CD4-positive, alpha-beta T cell treated with Interleukin-12 subunit alpha and Interleukin-12 subunit beta, for 1 hour (primary cell): ENCODE results near the gene PYGO2.
A peak's percentile ranks its signal among the peaks of the same experiment; 100 is the strongest.

ENCODE experiments used
- DNase-seq: peaks from one replicate; pipeline ENCODE4 v3.0.0-alpha.2; 2020

PYGO2 gene

DNA sequence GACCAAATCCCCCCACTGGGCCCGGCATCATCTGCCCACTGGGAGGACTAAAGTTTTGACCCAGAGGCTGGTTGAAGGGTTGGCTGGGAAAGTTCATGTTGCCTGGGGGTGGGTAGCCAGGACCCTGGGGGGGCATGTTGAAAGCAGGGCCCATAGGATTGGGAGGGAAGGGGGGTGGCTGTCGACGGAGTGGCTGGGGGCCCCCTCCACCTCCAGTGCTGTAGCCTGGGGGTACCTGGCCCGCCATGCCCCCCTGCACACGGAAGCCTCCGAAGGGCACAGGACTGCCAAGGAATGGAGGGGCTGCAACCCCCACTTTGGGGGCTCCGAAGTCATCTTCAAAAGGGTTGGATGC is 2.2 kb downstream of the PYGO2 start:
- DNase-seq = no peak

DNA sequence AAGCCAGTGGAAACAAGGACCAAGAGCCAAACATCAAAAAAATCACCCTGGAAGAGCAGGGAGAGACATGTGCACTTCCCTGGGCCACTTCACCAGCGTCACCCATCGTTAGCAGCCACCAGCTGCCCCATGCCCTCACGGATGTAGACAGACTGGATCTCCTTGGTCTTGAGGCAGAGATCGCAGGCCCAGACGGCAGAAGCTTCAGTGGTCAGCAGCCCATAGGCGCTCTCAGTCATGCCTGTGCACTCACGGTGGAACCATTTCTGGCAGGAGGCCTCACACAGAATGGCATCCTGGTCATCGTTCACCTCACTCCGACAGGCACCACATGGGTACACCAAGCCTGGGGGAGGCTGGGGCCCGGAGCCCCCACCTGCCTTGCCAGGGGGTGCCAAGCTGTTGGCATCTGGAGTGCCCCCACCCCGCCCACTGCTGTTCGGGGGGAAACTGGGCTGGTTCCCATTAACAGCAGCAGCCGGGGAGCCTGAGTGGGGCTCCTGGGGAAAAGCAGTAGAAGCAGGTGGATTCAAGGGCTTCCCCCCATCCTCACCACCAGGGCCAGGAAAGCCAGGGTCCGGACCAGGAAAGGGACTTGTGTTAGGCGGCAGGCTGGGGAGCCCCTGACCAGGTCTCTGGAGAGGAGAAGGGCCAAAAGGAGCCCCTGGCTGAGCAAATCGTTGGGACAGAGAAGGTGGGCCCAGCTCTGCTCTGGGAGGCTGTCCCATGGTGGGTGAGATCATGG is 2.7 kb downstream of the PYGO2 start:
- no peak for DNase-seq

DNA sequence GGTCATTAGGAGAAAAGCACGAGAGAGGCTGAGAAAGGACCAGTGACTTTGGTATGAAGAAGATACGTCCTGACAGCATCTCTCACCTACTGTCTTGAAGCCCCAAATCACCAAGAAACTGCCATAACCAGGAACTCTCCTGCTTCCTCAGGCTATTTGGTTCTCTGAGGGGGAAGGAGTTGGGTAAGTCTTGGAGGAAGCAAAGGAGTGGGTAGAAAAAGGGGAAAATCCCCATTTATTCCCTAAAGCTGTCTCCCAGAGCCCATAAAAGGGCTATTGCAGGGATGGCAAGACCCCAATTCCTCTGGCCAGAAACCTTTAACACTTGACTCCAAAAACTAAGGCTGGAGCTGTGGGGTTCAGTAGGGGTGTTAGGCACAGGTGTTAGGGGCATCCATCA is 3.5 kb downstream of the PYGO2 start:
- DNase-seq = no peak

DNA sequence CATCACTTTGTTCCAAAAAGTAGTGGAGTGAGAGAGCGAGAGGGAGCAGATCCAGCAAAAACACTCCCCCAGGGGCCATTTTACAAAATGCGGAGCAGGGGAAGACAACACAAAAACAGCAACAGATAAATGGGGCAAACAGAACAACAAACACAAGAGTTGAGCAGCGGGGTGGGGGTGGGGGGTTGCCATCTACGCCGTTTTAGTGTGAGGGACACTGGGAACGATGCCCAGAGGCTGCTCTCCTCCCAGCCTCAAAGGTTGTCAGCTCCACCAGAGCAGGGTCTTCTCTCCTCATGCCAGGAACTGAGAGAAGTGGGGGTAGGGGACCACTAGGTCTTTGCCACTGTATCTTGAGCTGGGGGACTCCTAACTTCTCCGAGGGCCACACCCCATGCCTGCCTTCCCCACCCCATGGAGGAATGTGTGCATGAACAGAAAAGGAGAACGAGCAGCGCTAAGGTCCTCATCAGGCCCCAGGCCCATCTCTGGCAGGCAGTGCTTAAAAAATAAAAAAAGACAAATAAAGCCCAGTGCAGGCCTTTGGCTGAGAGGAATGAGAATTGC is 4.4 kb downstream of the PYGO2 start:
- no peak for DNase-seq

DNA sequence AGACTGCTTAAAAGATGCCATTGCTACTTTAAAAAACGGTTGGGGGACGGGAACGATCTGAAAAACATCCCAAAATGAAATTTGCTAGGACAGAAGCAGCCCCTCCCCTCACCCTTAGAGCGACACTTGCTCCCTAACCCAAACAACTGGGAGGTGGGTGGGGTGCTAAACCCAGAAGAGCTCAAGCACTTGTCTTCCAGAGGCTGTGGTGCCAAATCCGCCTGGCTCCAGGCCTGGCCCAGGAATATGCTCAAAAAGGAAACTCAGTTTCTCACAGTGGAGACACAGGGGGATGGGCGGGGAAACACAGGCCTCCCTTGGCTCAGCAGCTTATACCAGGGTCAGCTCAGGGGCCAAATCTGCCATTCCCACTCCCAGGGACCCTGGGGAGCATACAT is 5.0 kb downstream of the PYGO2 start:
- no peak for DNase-seq

DNA sequence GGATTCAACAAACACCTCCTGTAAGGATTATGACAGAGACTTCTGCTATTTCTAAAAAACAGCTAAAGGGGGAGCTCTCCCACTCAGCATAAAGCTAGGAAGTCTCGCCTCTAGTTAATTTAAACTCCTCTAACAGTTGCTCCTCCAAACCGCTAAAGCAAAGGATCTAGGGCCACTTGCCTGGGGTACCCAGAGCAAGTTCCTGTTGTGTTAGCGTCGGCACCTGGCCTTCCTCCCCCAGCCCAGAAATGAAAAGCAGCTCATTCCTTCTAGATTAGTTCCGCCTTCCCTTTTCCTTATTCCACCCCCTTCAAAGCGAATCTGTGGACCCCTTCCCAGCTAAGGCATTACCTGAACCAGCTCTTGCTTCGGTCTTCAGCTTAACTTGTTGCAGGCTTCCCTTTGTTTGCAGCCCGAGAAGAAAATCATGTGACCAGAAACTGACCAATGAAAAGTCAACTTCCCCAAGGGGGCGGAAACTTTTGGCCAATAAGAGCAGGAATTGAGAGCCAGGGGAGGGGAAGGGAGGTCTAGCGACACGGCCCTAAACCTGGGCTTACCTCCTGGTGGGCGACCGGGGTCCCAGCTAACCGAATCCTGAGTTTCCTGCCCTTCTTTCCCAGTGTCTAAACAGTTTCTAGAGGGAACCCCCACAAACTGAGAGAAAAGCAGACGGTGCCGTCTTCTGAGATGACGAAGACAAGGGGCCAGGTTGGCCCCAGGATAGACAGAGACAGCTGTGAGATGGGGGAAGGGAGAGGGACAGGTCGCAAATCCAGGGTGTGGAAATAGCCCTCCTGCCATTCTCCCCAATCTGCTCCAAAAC is 5.7 kb downstream of the PYGO2 start, which contains the start of gene PBXIP1:
Gene PBXIP1, minus strand, starts transcription at position 382 of the 826 bp plus-strand sequence. CDS start 2,378 bp downstream, outside the sequence.
- peak; percentile 96 for DNase-seq

DNA sequence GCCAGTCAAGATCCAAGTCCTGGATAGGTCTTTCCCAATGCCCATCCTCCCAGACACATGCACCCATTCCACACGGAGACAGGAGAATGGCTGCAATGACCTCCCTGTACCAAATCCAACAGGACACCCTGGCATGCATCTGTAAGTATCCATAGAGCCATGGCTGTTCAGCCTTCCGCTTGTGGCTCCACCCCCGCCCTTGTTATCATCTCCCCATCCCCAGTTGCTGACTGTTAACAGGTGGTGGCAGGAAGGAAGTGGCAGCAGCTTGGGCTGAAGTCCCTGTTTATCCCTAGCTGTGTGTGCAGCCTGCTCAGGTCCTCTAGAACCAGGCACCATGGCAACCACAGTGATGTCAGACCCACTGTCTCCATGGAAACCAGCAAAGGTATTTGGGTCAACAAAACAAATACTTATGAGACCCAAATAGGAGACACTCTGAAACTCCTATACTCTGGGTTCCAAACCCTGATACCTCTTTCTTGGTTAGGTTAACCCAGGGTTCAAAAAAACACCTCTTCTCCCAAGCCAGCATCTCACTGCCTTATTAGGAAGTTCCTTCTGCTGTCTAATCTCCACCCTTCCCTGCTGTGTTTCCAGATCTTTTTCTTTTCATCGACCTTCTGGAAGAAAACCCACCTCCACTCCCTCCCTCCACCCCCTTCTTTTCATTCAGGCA is 6.4 kb downstream of the PYGO2 start:
- peak; percentile 98 for DNase-seq

DNA sequence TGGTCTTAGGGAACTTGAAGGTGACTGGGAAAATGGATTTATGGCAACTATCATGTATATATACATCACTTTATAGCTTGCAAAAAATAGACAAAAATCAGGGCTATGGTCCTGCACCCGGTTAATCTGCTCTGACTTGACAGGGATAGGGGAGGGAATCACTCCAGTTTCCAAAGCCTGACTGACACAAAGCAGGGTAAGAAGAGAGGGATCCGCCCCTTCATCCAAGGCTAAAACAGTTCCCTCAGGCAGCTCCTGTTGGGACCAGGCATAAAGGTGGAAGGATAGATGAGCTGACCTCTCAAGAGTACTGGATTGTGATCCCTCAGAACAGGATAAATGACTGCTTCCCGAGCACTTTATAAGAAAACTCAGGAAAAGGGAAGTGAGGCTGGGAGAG is 7.0 kb downstream of the PYGO2 start:
- no peak for DNase-seq

DNA sequence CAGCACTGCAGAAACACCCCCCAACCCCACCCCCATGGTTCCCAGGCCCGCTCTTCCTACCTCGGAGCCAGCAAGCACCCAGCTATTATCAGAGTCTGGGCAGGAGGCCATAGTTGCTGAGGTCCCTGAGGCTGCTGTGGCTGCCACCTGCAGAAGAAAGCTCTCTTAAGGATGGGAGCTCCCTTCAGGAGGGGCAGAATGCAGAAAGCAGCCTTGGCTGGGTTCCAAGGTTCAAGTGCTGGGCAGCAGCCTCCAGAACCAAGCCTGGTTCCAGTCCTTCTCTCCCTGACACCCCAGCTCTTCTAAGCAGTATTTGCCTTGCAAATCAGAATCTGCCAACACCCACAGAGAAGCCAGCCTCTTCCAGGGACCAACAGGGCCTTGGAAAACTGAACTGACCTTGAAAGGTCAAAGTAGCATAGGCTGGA is 8.0 kb downstream of the PYGO2 start:
- DNase-seq = no peak

DNA sequence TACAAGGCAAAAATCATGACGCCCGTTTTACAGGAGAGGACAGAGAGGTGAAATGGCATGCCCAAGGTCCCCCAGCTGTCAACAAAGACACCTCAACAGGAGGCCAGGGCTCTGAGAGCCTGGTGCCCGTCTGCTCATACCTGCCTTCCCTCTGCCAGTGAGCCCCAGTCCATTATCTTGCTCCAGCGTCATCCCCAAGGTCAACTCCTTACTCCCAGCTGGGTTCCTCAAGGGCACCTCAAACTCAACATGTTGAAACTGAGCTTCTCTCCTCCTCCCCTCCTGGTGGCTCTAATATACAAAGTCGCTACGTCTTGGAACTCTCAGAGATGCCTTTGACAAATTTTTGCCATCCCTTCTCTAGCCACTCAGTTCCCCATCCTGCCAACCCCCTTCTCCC is 8.9 kb downstream of the PYGO2 start:
- DNase-seq = no peak

DNA sequence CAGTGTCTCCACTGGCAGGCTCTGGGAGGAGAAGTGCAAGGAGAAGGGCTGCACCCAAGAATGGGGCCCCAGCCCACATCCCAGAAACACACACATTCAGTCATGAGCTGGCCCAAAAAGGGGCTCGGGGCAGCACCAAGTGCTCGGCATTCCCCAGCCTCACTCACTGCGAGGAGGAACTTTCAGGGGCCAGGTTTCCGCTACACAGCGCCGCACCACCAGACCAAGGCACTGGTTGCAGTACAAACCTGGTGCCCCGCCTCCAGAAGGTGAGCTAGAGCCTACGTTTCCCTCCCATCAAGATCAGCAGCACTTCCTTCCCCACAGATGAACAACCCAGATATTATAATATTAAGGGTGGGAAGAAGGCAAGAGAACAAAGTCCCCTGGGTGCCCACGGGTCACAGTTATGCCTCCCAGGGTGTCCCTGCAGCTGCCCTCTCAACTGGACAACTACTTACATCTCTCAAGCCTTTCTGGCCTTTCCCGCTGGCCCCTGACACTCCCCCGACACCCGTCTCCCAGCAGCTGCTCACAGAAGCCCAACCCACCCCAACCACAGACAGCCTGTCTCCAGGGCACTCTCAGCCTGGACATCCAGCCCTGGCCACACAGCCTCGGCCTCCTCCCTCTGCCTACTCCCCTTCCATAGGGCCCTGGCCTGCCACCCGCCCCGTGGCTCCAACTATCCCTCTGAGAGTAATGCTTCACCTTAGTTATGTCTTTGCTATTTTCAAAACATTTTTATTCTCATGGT is 9.5 kb downstream of the PYGO2 start:
- DNase-seq = peak; percentile 83

DNA sequence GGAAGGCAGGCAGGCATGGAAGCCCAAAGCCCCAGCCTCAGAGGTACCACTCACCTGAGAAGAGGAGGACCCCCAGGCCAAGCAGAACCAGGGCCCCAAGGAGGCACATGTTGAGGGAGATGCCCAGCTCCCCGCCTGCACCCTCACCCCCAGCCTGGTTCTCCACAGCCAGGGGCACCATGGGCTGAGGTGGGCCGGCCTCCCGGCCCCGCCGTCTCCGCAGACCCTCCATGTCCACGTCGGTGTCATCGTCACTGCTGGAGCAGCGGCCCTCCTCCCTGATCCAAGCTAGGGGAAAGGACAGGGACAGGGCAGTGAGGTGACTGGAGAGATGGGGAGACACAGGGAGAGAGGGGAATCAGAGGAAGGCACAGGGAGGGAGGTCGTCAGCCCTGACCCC is 13.5 kb downstream of the PYGO2 start:
- DNase-seq = no peak

DNA sequence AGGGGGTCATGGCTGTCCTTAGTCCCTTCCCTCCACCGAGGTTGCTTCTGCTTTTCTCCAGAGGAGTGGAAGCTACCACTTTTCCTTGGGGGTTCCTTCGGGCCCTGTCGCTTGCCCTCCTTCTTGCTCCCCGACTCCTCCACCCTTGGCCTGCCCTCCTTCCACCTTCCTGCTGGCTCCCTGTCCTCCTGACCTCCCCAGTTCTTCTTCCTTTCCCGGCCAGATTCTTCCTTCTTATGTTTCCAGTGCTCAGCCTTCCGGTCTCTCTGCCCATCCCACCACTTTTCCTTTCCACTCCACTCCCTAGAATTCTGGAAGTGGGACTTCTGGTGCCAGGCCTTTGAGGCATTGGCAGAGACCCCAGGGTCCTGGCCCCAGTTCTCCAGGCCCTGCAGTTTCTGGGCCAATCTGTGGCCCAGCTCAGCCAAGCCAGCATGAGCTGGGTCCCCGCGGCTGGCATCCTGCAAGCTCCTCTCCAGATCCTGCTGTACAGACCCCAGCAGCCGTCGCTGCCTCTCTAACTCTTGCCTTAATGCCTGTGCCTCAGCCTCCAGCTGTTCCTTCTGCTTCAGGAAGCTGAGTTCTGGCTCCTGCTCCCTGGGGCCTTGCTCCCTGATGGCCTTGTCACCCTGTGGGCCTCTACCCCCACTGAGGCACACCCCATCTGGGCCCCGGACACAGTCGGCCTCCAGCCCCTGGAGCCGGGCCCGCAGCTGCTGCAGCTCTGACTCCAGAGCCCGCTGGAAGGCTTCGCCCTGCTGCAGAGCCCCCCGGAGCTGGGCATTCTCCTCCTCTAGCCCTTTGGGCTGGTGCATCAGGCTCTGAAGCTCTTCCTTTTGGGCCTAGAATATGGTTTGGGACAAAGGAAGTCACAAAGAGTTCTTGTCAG is 15.4 kb downstream of the PYGO2 start:
- no peak for DNase-seq

DNA sequence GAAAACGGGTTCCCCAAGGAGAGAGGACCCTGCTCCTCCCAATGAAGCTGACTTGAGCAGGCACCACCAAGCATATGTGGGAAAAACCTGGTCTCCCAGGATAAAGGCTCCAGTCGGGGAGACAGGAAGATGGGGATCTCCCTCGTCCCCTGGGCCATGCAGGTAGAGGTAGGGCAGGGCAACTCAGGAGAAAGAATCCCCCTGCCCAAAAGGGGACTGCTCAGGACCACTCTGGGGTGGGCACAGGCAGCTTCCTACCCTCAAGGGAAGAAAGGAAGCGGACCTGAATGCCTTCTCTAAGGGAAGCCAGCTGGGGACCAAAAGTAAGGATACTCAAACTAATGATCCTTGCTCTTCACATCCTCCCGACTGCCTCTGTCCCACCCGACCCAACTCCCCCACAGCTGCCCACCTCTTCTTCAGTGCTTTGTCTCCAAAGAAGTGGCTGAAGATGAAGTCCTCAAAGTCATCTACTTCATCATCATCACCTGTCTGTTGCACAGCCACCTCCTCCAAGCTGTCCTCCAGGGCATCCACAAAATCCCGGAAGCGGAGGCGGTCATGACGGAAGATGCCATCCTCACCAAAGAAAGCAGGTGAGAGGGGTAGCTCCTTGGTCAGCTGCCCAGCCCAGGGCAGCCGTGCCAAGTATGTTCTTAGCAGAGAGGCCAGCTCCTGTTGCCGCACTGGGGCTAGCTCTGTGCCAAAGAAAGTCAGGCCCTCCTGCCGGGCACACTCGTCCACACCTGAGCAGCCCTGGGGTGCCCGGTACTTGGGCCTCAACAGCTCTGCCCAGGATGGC is 16.2 kb downstream of the PYGO2 start:
- DNase-seq = no peak

DNA sequence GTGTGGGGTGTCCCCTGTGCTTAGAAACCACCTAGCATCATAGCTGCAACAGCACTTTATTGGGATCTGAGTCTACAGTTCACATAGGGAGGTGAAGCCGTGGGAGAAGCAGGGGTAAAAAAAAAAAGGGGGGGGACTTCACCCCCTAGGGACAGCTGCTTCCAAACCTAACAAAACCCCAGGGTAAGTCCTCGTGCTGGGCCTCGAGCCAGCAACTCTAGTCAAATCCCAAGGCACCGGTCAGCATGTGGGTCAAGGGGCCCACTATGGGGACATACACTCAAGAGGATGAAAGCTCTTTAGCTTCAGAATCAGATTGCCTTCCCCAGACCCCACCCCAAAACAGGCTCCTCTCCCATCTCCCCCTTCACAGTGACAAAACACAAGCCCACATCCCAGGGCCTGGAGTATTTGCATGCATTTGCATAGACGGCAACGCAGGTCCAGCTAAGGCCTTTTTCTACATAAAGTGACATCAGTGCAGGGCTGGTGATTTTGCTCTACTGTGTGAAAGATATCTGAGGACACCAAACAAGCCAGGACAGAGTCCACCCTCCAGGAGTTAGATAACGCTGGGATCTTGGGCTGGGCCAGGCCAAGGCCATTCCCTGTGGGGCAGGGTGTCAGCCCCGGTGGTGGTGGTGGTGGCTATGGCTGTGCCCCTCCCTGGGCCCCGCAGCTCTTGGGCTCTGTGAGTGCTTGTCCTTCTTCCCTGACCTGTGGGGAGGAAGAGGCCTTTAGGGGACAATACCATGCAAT is 17.0 kb downstream of the PYGO2 start:
- DNase-seq = no peak

DNA sequence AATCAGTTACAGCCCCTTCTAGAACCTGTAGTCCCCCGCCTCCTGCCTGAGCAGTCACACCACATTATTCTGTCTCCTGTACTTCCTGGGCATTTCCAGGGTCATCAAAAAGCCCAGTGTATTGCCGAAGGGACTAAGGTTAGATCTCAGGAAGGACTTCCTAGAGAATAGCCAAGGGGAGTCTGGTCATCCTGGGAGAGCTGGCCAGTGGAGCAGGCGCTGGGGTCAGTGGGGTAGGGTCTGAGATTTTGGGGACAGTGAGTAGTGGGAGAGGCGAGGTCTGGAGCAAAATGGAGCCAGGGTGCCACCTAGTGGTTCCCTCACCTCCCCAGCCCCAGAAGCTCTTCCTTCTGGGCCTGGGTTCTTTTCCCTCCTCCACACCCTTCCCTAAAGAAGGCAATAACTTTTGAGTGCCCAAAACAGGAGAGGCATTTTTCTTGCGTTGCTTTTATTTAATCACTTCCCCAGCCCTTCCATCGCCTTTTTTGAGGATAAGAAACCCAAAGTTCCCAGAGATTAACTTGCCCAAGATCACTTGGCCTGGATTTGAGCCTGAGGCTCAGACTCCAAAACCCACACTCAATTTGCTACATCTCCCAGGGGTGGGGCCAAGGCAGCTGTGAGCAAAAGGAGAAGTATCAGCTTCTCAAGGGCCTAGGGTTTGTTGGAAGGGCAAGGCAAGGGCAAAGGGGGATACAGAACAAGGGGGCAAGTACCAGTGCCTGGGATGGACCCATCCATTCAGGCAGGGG is 17.8 kb downstream of the PYGO2 start:
- DNase-seq = peak; percentile 53

DNA sequence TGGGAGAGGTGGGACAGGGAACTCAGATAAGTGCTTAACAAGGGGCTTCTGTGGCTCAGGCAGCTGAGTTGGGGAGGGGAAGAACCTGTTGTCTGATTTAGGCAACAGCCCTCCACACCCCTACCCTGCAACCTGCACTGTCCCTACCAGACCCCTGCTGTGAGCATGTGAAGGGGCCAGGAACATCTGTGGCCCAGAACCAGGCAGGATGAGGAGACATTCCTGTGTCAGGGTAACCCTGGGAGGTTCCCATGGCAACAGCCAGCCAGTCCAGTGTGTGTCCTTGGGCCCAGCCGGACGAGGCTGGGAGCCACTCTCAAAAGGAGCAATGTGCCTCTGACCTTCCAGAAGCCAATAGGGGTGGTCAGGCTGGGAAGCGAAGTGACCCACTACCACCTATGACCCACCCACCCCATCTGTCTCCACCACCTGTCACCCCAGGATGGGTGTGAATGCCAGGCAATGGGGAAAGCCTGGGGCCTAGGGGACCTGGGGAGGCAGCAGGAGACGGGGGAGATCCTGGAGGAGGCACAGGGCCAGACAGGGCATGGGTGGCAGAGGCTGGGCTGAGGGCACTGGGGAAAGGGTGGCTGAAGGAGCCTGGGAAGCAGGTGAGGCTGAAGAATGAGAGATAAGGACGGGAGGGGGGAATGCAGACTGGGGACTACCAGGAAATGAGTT is 20.1 kb downstream of the PYGO2 start:
- DNase-seq = no peak

DNA sequence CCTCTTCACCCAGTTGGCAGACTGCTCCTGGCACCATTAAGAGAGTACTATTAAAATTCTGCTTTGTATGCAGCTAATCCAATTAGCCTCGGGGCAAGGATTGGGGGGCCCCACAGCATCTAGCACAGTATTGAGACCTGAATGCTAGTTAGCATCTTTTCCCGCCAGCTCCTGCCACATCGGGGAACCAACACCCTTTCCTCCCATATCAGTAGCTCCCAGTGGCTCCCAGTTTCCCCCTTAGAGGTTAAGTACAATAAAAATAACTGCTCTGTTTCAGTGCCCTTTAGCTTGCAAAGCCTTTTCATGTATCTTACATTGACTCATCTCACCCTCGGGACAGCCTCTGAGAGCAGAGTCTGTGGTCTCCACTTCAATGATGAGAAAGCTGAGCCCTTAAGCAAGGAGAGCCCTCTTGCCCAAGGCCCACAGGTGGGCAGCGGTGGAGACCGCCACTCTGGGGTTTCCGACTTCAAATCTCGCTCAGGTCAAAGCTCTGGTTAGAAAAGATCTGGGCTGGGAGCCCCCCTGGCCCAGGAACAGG is 20.9 kb downstream of the PYGO2 start:
- DNase-seq = no peak
